MM.1S (cell line): Measurements from ENCODE around the gene MITF.

Experiments
- DNase-seq: peaks from one replicate; pipeline ENCODE4 v3.0.0-alpha.2; 2015
- H2AFZ ChIP-seq: fragments of 300-600 bp; sonication (generic); 2 replicates; pipeline ENCODE4 v1.6.0; 2016; ENCODE audit warnings: antibody characterized with exemption, low read length
- H3F3A ChIP-seq: fragments of 300-600 bp; sonication (generic); 2 replicates; pipeline ENCODE4 v1.6.1; 2016; ENCODE audit warnings: mild to moderate bottlenecking, antibody characterized with exemption, low read length, moderate library complexity, mixed read lengths; ENCODE audit not compliant: insufficient read depth
- H3K27ac ChIP-seq: fragments of 300-600 bp; sonication (generic); 2 replicates; pipeline ENCODE4 v1.5.1; 2016; ENCODE audit warnings: mild to moderate bottlenecking, low read length
- H3K27me3 ChIP-seq: fragments of 300-600 bp; sonication (generic); replicated peaks from 2 replicates; pipeline ENCODE4 v1.6.0; 2016; ENCODE audit warnings: low read length; ENCODE audit not compliant: insufficient read depth
- H3K36me3 ChIP-seq: fragments of 300-600 bp; sonication (generic); replicated peaks from 2 replicates; pipeline ENCODE4 v1.6.1; 2016; ENCODE audit warnings: mild to moderate bottlenecking, low read length, mixed read lengths; ENCODE audit not compliant: insufficient read depth
- H3K4me1 ChIP-seq: fragments of 300-600 bp; sonication (generic); 2 replicates; pipeline ENCODE4 v1.6.1; 2016; ENCODE audit warnings: low read length, mixed read lengths
- H3K4me2 ChIP-seq: fragments of 300-600 bp; sonication (generic); 2 replicates; pipeline ENCODE4 v1.6.0; 2016; ENCODE audit warnings: low read depth, low read length
- H3K4me3 ChIP-seq: fragments of 300-600 bp; sonication (generic); 2 replicates; pipeline ENCODE4 v1.5.1; 2016; ENCODE audit warnings: low read length, mixed read lengths
- H3K79me2 ChIP-seq: fragments of 300-600 bp; sonication (generic); 2 replicates; pipeline ENCODE4 v1.6.1; 2016; ENCODE audit warnings: mixed run types, low read length, mixed read lengths
- H3K9ac ChIP-seq: fragments of 300-600 bp; sonication (generic); 2 replicates; pipeline ENCODE4 v1.6.1; 2016; ENCODE audit warnings: low read length, mixed read lengths
- H3K9me2 ChIP-seq: fragments of 300-600 bp; sonication (generic); replicated peaks from 2 replicates; pipeline ENCODE4 v1.6.1; 2016; ENCODE audit warnings: mild to moderate bottlenecking, low read length, mixed read lengths; ENCODE audit not compliant: insufficient read depth
- H3K9me3 ChIP-seq: fragments of 300-600 bp; sonication (generic); replicated peaks from 2 replicates; pipeline ENCODE4 v1.6.1; 2016; ENCODE audit warnings: mild to moderate bottlenecking, low read length, mixed read lengths; ENCODE audit not compliant: insufficient read depth
- H4K20me1 ChIP-seq: fragments of 300-600 bp; sonication (generic); 2 replicates; pipeline ENCODE4 v1.6.1; 2016; ENCODE audit warnings: mild to moderate bottlenecking, low read length, moderate library complexity, mixed read lengths; ENCODE audit not compliant: insufficient read depth
- CTCF ChIP-seq: fragments of 300-600 bp; sonication (generic); IDR thresholded peaks from 2 replicates; pipeline ENCODE4 v1.5.1; 2016; ENCODE audit warnings: antibody characterized with exemption, low read length, mixed read lengths
- EZH2 ChIP-seq: fragments of 300-600 bp; sonication (generic); optimal IDR thresholded peaks from 2 replicates; pipeline ENCODE3; 2017; ENCODE audit warnings: low read depth, mild to moderate bottlenecking, antibody characterized with exemption, low read length, mixed read lengths
- EZH2phosphoT487 ChIP-seq: fragments of 300-600 bp; sonication (generic); IDR thresholded peaks from 2 replicates; pipeline ENCODE4 v1.6.1; 2018; ENCODE audit warnings: antibody characterized with exemption, low read length

MITF gene

DNA sequence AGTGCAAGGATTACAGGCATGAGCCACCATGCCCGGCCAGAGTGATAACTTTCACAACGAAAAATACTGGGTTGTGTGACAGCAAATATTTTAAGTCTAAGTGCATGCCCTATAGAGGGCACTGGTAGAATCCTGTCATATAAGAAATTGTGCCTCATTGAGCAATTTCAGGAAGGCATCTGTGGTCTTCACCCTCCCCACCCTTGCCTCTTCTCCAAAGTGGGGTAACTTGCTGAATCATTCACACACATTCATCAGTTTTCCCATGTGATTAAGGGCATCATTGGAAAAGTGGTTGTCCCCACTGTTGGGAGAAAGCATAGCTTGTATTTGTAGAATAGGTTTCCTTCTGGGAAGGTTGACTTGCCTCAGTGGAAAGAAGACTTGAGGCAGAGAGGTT is 9.2 kb downstream of the MITF start:
- H3K9me3 ChIP-seq: no peaks in the 10 kb centered on the region
- H3F3A ChIP-seq: no peaks in the 10 kb centered on the region
- no peaks in the 10 kb centered on the region for H3K27me3 ChIP-seq
- H3K36me3 ChIP-seq: no peaks in the 10 kb centered on the region
- TF ChIP-seq CTCF (no peak), EZH2 (no peak)
- H3K4me3 ChIP-seq: no peak overlapping the region
- H3K79me2 ChIP-seq: peaks cover 5% of the 10 kb centered on the region; the same call in 1 of the 2 replicates
- no peak overlapping the region for H3K9ac ChIP-seq
- no peaks in the 10 kb centered on the region for H4K20me1 ChIP-seq
- H3K4me2 ChIP-seq: no peak overlapping the region
- DNase-seq: no peak
- H3K27ac ChIP-seq: no peak overlapping the region
- no peak overlapping the region for H2AFZ ChIP-seq
- 0 out of 2 replicates have a peak, but pooled peaks cover 2% of the 10 kb centered on the region for H3K4me1 ChIP-seq
- H3K9me2 ChIP-seq: no peaks in the 10 kb centered on the region

- no peak overlapping the region for H3K9ac ChIP-seq
- 0 out of 2 replicates have a peak, but pooled peaks cover 2% of the 10 kb centered on the region for H3K79me2 ChIP-seq
- DNase-seq: no peak
- no peaks in the 10 kb centered on the region for H3K9me3 ChIP-seq
- no peaks in the 10 kb centered on the region for H3K36me3 ChIP-seq
- H3K27me3 ChIP-seq: no peaks in the 10 kb centered on the region
- H3K4me1 ChIP-seq: 0 out of 2 replicates have a peak, but pooled peaks cover 2% of the 10 kb centered on the region
- no peak overlapping the region for H3K27ac ChIP-seq
- no peaks in the 10 kb centered on the region for H3K9me2 ChIP-seq
- no peaks in the 10 kb centered on the region for H3F3A ChIP-seq
- no peak overlapping the region for H2AFZ ChIP-seq
- TF ChIP-seq EZH2: no peak
- TF ChIP-seq CTCF: no peak
- TF ChIP-seq EZH2phosphoT487: no peak
- H3K4me2 ChIP-seq: no peak overlapping the region
- no peak overlapping the region for H3K4me3 ChIP-seq
- H4K20me1 ChIP-seq: no peaks in the 10 kb centered on the region
These were observed 10.2 kb downstream of the MITF start for GRCh38 chr3:69749461-69749860.

DNA sequence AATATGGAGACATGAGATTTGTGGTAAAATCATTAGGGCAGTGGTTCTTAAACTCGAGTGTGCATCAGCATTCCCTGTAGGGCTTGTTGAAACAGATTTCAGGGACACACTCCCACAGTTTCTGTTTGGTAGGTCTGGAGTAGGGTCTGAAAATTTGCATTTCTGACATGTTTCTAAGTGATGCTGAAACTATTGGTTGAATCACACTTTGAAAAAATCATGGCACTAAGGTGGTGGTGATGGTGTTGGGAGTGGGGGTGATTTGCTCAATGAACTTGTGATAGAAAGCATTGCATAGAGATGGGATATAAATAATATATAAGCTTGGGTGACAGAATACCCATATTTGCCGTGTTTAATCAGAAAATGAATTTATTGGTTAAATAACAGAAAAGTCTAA is 11.3 kb downstream of the MITF start:
- Histone ChIP-seq H3K27ac (no peak overlapping the region), H3K9me2 (no peaks in the 10 kb centered on the region), H3K4me2 (no peak overlapping the region), H3K79me2 (no peaks in the 10 kb centered on the region), H3K4me1 (0 out of 2 replicates have a peak, but pooled peaks cover 2% of the 10 kb centered on the region), H3K4me3 (no peak overlapping the region), H3K9ac (no peak overlapping the region), H2AFZ (no peak overlapping the region), H3F3A (no peaks in the 10 kb centered on the region), H3K36me3 (no peaks in the 10 kb centered on the region), H4K20me1 (no peaks in the 10 kb centered on the region), H3K9me3 (no peaks in the 10 kb centered on the region), H3K27me3 (no peaks in the 10 kb centered on the region)
- no peak for DNase-seq
- TF ChIP-seq CTCF (no peak), EZH2phosphoT487 (no peak), EZH2 (no peak)
